CD1c-positive myeloid dendritic cell (primary cell): Measurements from ENCODE around the gene RAB30.
"Not testable (repeated sequence)": the region's sequence is repeated elsewhere in the genome, so short reads cannot be mapped to it uniquely, and the experiment has no call there.

Source experiments
- DNase-seq: peaks from one replicate; pipeline ENCODE4 v3.0.0-alpha.2; 2016; ENCODE audit errors: extremely low spot score

RAB30 gene

GRCh38 chr11:83009999-83010398 lies 61.7 kb downstream of the RAB30 start:
- DNase-seq = no peak

- not testable (repeated sequence) for DNase-seq
Observed at GRCh38 chr11:83009136-83009535, 62.6 kb downstream of the RAB30 start.

- DNase-seq = no peak
Observed at GRCh38 chr11:83008581-83008923, 63.1 kb downstream of the RAB30 start.

GRCh38 chr11:83007909-83008580 lies 63.7 kb downstream of the RAB30 start:
- DNase-seq = no peak

DNA sequence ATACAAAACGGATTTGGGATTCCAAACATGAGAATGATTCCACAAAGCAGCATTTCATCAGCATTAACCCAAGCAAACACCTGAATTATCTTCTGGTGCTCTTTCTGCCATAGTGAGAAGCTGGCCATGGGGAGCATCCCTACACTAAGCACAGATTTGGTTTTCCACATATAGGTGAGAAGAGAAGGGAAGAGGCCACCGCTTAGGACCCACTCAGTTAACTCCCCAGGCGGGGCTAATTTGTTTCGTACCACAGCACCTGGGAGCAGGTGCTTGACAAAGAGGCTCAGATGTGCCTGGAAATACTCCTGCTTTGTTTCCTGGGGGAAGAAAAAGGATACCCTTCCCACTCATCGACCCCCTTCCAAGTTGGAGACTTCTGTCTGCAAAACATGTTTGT lies 64.2 kb downstream of the RAB30 start:
- DNase-seq = no peak

GRCh38 chr11:83006877-83007330 lies 64.8 kb downstream of the RAB30 start:
- peak; percentile 5 for DNase-seq

- no peak for DNase-seq
Observed at GRCh38 chr11:83004746-83005556, 66.7 kb downstream of the RAB30 start.

DNA sequence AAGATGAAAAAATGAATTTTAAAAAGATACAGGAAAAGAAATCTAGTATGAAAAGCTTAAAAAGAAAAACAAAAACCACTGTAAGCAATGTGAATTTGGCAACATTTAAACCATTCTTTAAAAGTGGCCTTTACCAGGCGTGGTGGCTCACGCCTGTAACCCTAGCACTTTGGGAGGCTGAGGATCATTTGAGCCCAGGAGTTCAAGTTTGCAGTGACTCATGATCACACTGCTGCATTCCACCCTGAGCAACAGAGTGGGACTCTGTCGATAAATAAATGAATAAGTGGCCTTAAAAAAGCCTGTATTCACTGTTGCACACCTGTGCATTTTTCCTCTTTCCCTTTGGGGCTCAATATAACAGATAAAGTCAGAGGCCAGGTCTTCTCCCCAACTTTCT lies 69.2 kb downstream of the RAB30 start:
- no peak for DNase-seq

DNA sequence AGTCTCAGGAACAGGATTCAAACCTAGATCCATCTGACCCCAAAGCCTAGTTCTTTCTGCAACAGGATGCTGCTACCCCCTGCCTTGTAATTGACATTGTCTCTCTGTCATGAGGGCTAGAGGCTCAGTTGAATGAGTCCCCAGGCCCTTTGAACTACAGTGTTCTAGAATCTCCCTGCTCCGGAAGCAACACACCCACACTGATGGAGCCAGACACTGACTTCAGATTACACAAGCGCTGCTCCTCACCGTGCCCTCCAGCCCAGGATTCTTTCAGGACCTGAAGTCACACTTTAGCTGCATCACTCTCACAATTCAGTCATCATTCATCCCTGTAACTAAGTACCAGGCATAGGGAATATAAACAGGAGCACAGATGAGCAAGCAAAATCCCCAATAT lies 69.6 kb downstream of the RAB30 start:
- no peak for DNase-seq

GRCh38 chr11:83000381-83000780 lies 71.3 kb downstream of the RAB30 start:
- no peak for DNase-seq

GRCh38 chr11:82999232-82999631 lies 72.5 kb downstream of the RAB30 start:
- DNase-seq = no peak

DNA sequence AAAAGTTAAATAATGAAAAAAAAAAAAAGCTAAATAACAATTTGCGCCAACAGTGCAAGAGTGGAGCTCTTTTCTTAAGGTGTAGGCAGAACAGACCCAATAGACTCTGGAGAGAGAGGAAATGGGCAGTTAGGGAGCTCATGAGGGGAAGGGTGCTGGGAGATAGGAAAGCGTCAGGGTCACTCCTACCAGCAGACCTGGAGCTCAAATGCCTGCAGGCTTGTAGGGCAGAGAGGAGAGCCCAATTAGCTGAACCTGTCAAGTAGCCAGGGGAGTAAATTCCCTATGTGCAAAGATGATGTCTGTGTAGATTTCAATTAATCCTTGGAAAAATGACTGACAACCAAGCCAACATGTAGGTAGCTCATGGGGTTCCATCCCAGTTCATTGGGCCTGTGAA lies 73.0 kb downstream of the RAB30 start:
- DNase-seq = no peak

- DNase-seq = no peak
Observed at GRCh38 chr11:82996966-82997606, 74.6 kb downstream of the RAB30 start.

DNA sequence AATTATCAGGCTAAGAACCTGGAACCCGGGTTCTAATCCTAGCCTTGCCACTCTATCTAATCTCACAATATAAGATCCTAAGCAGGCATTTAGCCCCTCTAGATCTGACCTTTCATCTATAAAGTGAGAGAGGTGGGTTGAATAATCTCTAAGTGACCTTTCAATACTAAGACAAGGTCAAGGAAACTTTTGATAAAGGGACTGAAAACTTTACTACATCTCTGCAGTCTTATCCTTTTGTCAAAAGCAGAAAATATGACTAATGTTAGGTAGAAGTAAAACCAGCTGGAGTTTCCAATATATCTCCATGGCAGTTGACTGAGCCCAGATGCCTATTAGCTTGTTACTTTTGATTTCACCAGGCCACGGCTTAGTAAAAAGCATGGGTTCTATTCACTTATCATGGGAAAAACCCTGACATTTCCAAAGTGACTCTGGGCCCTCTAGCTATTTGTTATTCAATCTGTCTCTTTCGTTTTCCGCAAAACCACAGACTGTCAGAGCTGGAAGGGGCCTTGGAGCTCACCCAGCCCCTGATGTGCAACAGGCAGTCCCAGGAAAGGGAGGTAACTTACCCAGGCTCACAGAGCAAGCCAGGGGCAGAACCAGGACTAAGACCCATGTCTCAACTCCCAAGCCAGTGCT lies 75.8 kb downstream of the RAB30 start:
- no peak for DNase-seq

GRCh38 chr11:82995235-82995634 lies 76.5 kb downstream of the RAB30 start:
- DNase-seq = no peak

DNA sequence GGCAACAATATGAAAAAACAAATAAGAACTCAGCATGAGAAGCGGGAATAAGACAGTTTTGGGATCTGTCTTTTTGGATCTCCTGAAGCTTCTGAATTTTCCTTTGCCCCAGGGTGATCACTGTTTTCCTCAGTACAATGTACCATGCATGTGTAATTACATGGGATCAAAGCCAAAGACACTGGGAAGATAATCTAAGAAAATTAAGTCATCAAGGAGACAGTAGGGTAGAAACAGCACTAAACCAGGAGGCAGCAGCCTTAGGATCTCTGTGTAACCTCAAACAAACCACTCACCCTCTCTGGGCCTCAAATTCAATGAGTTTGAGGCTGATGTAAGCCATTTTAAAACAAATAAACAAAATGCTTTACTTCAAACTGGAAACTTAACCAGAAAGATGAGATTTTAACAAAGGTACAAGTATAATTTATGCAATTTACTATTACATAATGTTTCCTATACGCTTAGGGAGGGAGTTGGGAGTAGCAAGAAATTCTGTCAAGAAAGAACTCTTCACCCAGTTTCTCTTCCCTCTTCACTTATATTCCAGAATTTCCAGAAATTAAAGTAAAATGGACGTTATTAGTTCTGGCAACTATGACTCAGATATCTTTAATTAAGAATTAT lies 77.0 kb downstream of the RAB30 start:
- no peak for DNase-seq

DNA sequence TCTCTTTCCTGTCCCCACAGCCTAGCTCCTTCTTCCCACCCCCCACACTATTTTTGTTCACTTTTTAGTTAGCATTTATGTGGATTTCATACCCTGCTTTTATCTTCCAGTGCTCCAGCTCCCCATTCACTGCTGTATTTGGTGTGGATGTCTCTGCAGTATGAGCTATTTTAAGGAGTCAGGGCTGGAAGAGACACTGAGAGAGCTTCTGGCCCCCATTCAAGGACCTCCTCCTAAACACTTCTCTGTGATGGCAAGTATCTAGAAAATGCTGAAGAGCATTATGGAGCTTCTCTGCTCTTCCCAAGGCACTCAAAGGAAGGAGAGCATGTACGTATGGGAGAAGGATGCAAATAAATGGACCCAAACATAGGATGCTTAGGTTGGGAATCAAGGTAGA lies 79.5 kb downstream of the RAB30 start:
- no peak for DNase-seq

GRCh38 chr11:82989628-82990404 lies 81.9 kb downstream of the RAB30 start:
- no peak for DNase-seq

- no peak for DNase-seq
Observed at GRCh38 chr11:82988936-82989627, 82.6 kb downstream of the RAB30 start.

DNA sequence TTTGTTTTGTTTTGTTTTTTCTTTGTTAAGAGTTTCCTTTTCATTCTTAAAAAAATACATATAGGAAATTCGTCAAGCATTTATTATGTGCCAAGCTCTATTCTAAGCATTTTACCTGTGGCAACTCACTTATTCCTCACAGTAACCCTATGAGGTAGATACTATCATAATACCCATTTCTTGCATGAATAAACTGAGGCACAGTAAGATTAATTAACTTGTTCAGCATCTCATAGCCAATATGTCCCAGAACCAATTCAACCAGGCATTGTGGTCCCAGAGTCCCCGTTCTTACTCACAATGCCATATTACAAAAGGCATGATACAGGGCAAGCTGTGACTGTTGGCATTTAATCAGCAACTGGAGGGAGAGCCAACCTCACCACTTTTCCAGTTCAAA lies 83.7 kb downstream of the RAB30 start:
- DNase-seq = no peak

DNA sequence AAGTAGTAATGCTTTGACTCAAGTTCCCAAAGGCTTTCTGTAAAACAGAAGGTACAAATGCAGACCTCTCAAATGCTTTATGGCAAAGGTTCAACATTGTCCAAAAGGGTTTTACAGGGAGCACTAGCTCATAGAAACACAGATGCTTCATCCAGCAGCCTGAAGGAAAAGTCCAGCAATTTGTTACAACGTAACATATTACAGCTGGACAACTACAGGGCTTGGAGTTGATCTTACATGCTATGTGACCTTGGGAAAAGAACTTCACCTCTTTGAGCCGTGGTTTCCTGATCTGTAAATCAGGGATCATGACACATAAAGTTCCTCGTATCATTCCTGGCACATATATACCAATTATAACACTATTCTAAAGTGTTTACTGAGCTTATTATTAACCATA lies 85.3 kb downstream of the RAB30 start:
- DNase-seq = no peak
